Uterus (tissue), 4 donors: ENCODE measurements around the gene SCAMP5. TPM values are rescaled to one million over a fixed set of nuclear protein-coding genes. Genes with fewer than 3 reads are reported as not detected.

ENCODE experiments used
- DNase-seq, 2 donors: peaks; one replicate each; pipeline ENCODE4 v3.0.0-alpha.2; 2019 to 2020
- H3K27ac ChIP-seq, 2 donors: fragments of 200-600 bp; sonication (generic); 1 replicate in 1 of 2; 2 replicates in 1 of 2; pipeline ENCODE4 v1.5.1; 2016 to 2018
- H3K27me3 ChIP-seq, 2 donors: fragments of 200-600 bp; sonication (generic); one replicate each; pipeline ENCODE4 v1.5.1; 2018 to 2019; ENCODE audit warnings: control low read depth in 1 of 2
- H3K36me3 ChIP-seq, 2 donors: fragments of 200-600 bp; sonication (generic); one replicate each; pipeline ENCODE4 v1.5.1; 2019; ENCODE audit warnings: control low read depth in 1 of 2
- H3K4me1 ChIP-seq, 2 donors: fragments of 200-600 bp; sonication (generic); one replicate each; pipeline ENCODE4 v1.5.1; 2018 to 2019; ENCODE audit warnings: control low read depth in 1 of 2
- H3K4me3 ChIP-seq, 2 donors: fragments of 200-600 bp; sonication (generic); 1 replicate in 1 of 2; 2 replicates in 1 of 2; pipeline ENCODE4 v1.5.1; 2018 to 2019; ENCODE audit warnings: mild to moderate bottlenecking in 1 of 2
- H3K9me3 ChIP-seq, 2 donors: fragments of 200-600 bp; sonication (generic); one replicate each; pipeline ENCODE4 v1.5.1; 2019; ENCODE audit warnings: control low read depth in 1 of 2
- CTCF ChIP-seq, 4 experiments: fragments of 200-600 bp in 2 of 4; fragments of 450-650 bp in 2 of 4; sonication (generic) in 2 of 4; IDR thresholded peaks; one replicate each; pipeline ENCODE4 v1.5.1; 2016 to 2019; ENCODE audit warnings: antibody characterized with exemption in 4 of 4, mild to moderate bottlenecking in 2 of 4, moderate library complexity in 1 of 4
- POLR2A ChIP-seq, 2 donors: fragments of 450-650 bp; IDR thresholded peaks; one replicate each; pipeline ENCODE4 v1.6.1; 2016; ENCODE audit warnings: antibody characterized with exemption in 2 of 2, mild to moderate bottlenecking in 1 of 2, moderate library complexity in 1 of 2
- intact Hi-C: fragments of 100-400 bp; cut with DNase I; formaldehyde crosslinking; loops from one replicate; pipeline ENCODE4 v1.15.1; 2023; ENCODE audit warnings: low total_unique reads
- total RNA-seq, 4 donors: library from RNA; depleted of rRNA in 3 of 4; stranded (reverse); fragments of >200 nt in 3 of 4; gene quantifications; one replicate each; pipeline versions ENCODE4 v1.1.0 to v1.2.4, GENCODE V29; 2014 to 2023
- donor health status: DM: yes; HTN: yes; CAD: no.

The SCAMP5 gene
- total RNA-seq, 4 donors from 2014 or later: 0.29 to 6.6 (median 1.9) TPM

- H3K27ac ChIP-seq: no peak overlapping the region
- H3K27me3 ChIP-seq: no peaks in the 10 kb centered on the region
- no peaks in the 10 kb centered on the region for H3K36me3 ChIP-seq
- peaks cover 0 to 5% of the 10 kb centered on the region in 2 donors for H3K4me1 ChIP-seq
- no peak overlapping the region for H3K4me3 ChIP-seq
- no peaks in the 10 kb centered on the region for H3K9me3 ChIP-seq
- no peak for DNase-seq
- intact Hi-C loops: no loop called here
- TF ChIP-seq CTCF (IDR thresholded peaks at IDR 0.05) (no peak), POLR2A (IDR thresholded peaks at IDR 0.05) (no peak)
Observed at GRCh38 chr15:75033809-75034208, 38.4 kb downstream of the SCAMP5 start.

- Histone ChIP-seq H3K4me3 (no peak overlapping the region), H3K27ac (no peak overlapping the region), H3K36me3 (no peaks in the 10 kb centered on the region), H3K27me3 (no peaks in the 10 kb centered on the region), H3K9me3 (no peaks in the 10 kb centered on the region), H3K4me1 (peaks cover 0 to 3% of the 10 kb centered on the region in 2 donors)
- DNase-seq: no peak
- TF ChIP-seq POLR2A (IDR thresholded peaks at IDR 0.05) (no peak), CTCF (IDR thresholded peaks at IDR 0.05) (no peak)
- intact Hi-C loops: no loop called here
Observed at GRCh38 chr15:75034615-75035014, 39.3 kb downstream of the SCAMP5 start.

GRCh38 chr15:75036212-75036616, 40.9 kb downstream of the SCAMP5 start:
- no peak for TF ChIP-seq POLR2A (IDR thresholded peaks at IDR 0.05)
- no peak for TF ChIP-seq CTCF (IDR thresholded peaks at IDR 0.05)
- no peaks in the 10 kb centered on the region for H3K36me3 ChIP-seq
- intact Hi-C loops: no loop called here
- H3K27me3 ChIP-seq: no peaks in the 10 kb centered on the region
- no peaks in the 10 kb centered on the region for H3K9me3 ChIP-seq
- no peaks in the 10 kb centered on the region for H3K4me1 ChIP-seq
- H3K27ac ChIP-seq: no peak overlapping the region
- DNase-seq: no peak
- no peak overlapping the region for H3K4me3 ChIP-seq

GRCh38 chr15:75037685-75038084, 42.3 kb downstream of the SCAMP5 start:
- H3K27ac ChIP-seq: no peak overlapping the region
- intact Hi-C loops: no loop called here
- no peaks in the 10 kb centered on the region for H3K27me3 ChIP-seq
- no peak overlapping the region for H3K4me3 ChIP-seq
- no peaks in the 10 kb centered on the region for H3K4me1 ChIP-seq
- no peaks in the 10 kb centered on the region for H3K36me3 ChIP-seq
- TF ChIP-seq CTCF (IDR thresholded peaks at IDR 0.05): no peak
- no peak for TF ChIP-seq POLR2A (IDR thresholded peaks at IDR 0.05)
- H3K9me3 ChIP-seq: no peaks in the 10 kb centered on the region
- no peak for DNase-seq

GRCh38 chr15:75038231-75038630, 42.9 kb downstream of the SCAMP5 start:
- Histone ChIP-seq H3K4me3 (no peak overlapping the region), H3K9me3 (no peaks in the 10 kb centered on the region), H3K27ac (no peak overlapping the region), H3K27me3 (no peaks in the 10 kb centered on the region), H3K36me3 (no peaks in the 10 kb centered on the region), H3K4me1 (no peaks in the 10 kb centered on the region)
- DNase-seq: no peak
- intact Hi-C loops: no loop called here
- TF ChIP-seq CTCF (IDR thresholded peaks at IDR 0.05) (no peak), POLR2A (IDR thresholded peaks at IDR 0.05) (no peak)
